NCI-H460 (cell line): Measurements from ENCODE around the gene RRP36. TPM values are rescaled to one million over a fixed set of nuclear protein-coding genes. Genes with fewer than 3 reads are reported as not detected.
"Not testable (repeated sequence)": the region's sequence is repeated elsewhere in the genome, so short reads cannot be mapped to it uniquely, and the experiment has no call there.

Experiments
- DNase-seq: peaks from one replicate; pipeline ENCODE4 v3.0.0-alpha.2; 2016; ENCODE audit warnings: low read depth; ENCODE audit errors: extremely low read depth
- total RNA-seq: library from RNA; depleted of rRNA; stranded (reverse); fragments of >200 nt; shearing (Covaris generic); gene quantifications from 2 replicates; pipeline ENCODE4 v1.2.3, GENCODE V29; 2014

Gene RRP36
- total RNA-seq, 1 experiment from 2014 or later, result 53.3 TPM

DNA sequence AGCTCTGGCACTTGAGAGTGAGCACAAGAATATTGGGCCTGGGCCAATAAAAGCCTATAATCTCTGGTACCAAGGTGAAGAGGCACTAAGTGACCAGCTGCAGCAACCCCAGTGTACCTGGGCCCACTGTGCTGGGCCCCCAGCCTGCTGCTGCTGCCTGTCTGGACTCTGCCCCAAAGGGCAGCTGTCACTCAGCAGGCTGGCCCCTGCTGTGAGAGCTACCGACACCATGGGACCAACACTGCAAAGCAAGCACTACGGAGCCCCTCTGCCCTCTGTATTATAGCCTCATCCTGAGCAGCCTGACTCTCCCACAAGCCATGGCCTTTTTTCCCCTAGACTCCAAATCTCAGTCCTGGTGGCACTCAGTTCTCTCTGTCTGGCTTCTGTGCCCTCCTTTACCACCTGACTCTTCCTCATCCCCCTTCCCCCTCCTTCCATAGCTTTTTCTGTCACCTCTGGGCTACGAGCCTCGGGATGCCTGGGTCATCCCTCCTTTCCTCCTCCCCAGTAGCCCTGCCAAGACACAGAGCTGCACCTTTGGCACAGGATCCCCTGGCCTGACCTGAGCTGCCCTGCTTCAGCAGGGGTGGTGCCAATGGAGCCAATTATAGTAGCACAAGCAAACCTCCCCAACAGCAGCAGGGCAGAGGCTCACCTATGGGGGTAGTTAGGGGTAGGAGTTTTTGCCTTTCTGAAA lies 14.2 kb downstream of the RRP36 start:
- DNase-seq, result no peak

DNA sequence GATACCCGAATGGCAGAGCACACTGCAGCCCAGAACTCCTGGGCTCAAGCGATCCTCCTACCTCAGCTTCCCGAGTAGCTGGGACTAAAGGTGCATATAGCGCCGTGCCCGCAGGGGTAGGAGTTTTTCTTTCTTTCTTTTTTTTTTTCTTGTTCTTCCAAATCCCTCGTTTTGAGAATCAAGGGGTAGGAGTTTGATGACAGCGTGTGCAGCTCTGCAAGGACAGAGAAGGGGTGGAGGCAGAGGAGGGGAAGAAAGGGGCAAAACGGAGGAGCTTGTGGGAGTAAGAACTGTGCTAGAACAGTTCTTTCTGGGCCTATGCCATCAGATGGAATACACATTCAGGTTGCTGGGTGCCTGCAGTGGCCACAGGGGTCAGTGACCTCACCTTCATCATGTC lies 15.3 kb downstream of the RRP36 start:
- DNase-seq, result no peak

DNA sequence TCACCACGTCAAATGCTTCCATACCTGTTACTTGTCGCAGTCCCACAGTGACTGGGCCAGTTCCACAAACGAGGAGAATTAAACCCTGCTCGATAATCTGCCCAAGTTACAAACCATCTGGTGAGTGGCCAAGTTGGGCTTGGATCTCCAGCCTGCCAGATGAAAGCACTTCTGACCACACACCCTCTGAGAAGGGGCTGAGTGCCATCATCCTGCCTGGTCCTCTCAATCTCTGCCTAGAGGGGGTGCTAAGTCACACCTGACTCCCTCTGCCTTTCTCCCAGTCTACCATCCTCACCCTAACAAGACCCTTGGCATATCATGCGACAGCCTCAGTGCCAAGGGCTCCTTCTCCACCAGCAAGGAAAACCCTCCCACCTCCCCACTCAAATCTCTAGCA lies 15.8 kb downstream of the RRP36 start:
- no peak for DNase-seq

DNA sequence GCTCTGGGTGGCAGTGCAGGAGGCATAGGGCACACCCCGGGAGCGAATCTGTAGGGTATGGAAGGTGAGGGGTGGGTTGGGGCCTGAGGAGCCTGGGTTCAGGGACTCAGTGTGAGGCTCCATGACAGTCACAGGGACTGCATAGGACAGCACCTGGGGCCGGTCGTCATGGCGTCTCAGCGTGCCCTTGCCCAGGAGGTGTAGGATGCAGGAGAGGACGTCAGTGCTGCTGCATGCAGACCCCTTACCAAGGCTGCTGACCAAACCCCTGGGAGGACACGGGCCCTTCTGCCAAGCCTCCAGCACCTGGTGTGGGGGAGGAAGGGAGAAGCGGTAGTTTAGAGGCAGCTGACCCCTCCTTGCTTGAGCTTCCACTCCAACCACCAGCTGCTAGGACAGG lies 16.3 kb downstream of the RRP36 start:
- DNase-seq, result no peak

DNA sequence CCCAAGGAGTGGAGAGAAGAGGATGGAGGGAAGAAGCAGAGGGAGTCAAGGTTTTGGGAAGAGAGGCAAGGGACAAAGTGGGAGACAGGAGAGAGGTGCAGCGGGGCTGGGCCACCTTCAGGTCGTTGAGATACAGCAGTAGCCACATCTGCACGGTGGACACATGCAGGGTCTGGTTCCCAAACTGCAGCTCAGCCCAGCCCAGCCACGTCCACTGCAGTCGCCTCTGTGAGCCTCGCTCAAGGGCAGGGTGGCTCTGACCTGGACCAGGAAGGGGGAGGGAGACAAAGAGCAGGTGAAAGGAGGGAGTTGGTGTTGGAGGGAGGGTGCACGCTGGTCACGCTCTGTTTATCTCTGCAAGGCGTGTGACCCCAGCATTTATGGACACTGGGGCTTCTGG lies 17.3 kb downstream of the RRP36 start:
- no peak for DNase-seq

DNA sequence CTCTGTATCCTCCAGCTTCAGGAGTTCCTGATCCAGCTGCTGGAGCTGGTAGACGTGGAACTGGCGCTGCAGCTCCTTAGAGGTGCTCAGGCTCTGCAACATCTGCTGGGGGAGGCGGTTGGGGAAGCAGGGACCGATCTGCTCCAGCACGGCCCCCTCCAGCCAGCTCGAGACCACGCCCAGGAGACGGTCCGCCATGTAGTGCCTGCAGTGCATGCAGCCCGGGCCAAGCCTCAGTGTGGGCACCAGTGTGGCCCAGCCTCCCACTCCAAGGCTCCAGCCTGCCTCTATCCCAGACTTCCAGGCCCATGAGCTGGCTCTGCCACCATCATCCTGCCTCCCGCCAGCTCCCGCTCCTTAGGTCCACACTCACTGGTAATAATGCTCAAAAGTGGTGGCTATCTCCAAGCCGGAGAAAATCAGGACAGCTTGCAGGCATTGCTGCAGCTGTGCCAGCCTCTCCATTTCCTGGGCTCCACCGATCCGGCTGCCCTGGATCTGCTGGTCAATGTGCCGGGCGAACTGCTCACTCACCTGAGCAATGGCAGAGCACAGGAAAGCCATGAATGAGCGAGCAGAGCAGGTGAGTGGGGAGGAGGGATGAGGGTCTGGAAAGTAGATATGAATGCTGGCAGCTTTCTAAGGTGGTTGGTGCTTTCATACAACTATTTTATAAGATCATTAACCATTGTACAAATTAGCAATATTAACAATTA lies 19.3 kb downstream of the RRP36 start:
- DNase-seq, result no peak

DNA sequence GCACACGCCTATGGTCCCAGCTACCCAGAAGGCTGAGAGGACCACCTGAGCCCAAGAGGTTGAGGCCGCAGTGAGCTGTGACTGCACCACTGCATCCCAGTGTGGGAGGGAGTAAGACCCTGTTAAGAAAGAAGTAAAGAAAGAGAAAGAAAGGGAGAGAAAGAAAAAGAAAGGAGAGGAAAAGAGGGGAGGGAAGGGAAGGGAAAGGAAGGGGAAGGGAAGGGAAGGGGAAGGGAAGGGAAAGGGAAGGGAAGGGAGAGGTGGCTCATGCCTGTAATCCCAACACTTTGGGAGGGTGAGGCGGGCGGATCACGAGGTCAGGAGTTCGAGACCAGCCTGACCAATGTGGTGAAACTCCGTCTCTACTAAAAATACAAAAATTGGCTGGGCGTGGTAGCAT lies 20.1 kb downstream of the RRP36 start:
- not testable (repeated sequence) for DNase-seq

DNA sequence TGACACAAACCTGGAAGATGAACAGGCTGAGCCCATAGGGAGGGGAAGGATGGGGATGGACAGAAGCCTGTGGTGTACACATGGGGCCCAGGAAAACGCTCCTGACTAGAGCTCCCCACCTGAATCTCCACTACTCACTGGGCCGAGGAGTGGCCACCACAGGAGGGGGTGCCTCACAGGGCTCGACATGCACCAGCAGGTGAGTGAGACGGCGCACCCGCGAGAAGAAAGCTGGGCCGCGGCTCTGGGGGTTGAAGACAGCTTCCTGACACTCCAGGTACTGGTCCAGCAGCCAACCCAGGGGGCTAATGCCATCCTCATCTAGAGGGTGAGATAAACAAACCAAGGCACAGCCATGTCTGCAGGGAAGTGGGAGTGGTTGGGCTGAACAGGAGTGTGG lies 21.9 kb downstream of the RRP36 start:
- DNase-seq, result no peak

DNA sequence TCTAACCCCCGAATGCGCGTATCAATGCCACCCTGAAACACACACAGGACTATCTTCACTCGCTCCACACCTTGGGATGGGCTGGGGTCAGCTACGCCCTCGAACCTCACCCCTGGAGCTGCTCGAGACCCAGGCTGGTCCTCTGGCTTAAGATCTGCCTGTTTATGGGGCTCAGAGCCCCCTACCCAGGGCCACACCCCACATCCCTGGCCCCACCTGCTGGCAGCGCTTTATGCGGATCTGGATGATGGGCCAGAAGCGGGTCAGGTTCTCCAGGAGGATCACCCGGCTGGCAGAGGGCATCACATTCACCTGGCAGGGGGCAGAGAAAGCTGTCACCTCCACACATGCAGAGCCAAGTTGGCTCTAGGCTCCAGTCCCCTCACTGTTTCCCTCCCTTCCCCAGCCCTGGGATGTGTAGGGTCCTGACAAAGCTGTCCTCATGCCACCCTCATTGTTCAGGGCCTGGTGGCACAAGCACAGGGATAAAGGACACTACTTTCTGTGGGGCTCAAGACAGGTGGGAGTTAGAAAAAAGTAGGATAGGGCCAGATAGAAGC lies 24.0 kb downstream of the RRP36 start:
- DNase-seq, result no peak

DNA sequence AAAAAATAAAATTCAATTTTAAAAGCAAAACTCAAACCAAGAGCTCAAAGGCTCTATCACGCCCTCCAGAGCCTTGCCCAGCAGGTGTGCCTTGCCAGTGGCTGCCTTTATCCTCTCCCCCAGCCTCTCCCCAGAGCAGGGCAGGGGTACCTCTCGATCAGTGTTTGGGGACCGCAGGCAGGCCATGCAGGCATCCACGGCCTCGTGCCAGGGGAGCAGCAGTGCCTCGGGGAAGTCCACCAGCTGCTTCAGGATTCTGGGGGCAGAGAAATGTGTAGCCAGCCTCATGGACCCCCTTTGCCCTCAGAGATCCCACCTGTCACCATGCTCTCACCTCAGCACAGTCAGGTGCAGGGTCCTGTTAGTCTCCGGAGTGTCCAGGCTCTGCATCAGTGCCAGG lies 26.6 kb downstream of the RRP36 start:
- no peak for DNase-seq

DNA sequence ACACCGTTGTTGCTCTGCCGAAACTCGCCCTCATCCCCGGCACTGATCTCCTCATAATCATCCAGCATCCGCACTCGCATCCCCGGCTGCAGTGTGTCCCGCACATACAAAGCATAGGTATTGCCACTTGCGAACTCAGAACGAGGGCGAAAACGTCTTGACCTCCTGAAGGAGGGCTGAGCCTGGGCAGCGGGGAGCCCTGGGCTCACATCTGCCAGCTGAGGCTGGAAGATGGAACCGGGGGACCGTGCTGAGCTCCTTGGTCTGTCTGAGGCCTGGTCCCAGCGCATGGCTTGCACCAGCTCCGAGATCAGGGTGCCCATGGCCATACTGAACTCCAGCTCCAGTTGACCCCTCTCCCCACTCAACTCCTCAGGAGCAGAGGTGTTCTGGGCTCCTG lies 29.6 kb downstream of the RRP36 start:
- no peak for DNase-seq

DNA sequence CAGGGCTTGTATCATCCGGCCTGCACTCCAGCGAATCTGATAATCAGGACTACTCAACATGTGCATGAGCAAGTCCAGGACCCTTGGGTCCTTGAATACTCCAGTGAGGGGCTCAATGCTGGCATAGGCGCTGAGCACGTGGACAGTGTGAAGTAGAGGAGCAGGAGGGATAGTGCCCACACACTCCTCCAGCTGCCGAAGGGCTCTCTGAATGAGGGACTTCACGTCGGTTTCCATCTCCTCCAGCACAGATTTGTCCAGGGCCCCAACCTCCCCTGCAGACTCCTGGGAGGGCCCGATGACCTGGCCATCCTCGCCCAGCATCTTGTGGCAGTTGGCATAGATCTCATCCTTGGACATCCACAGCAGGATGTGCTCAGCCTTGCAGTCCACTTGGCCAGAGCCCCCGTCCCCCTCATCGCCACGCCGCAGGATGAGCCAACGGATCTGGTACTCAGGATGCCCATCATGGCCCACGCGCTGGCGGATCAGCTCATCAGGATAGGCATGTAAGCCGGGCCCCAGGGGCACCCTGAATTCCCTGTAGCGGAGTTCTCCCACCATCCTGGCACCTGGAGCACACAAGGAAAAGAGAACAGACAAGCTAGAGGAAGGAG lies 30.9 kb downstream of the RRP36 start:
- DNase-seq, result no peak

DNA sequence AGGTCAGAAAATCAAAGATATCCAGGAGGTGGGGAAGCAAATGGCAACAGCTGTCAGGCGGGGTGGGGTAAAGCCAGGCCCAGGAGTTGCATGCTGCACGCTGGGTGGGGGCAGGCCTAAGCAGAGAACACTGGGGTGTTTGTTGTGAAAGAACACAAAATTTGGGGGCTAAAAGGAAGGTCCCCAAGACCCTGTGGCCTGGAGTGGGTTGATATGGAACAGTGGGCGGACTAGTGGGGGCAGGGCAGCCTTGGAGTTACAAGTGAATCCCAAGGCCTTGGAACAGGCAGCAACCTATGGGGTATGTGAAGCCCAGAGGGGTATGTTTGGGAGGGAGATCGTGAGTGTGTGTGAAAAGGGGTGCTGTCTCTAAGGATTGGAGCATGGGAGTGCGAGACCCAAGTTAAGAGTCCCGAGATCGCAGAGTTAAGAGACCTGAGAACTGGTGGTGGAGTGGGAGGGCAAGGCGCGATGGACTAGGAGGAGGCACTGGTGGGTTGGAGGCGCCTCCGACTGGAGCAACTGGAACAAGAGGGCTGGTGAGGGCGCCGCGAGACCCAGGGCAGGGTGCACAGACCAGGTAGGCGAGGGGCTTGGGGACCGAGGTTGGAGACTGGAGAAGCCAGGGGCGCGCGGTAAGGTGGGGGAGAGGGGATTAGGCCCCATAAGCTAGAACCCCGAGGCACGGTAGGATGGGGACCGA lies 31.6 kb downstream of the RRP36 start:
- DNase-seq, result no peak

DNA sequence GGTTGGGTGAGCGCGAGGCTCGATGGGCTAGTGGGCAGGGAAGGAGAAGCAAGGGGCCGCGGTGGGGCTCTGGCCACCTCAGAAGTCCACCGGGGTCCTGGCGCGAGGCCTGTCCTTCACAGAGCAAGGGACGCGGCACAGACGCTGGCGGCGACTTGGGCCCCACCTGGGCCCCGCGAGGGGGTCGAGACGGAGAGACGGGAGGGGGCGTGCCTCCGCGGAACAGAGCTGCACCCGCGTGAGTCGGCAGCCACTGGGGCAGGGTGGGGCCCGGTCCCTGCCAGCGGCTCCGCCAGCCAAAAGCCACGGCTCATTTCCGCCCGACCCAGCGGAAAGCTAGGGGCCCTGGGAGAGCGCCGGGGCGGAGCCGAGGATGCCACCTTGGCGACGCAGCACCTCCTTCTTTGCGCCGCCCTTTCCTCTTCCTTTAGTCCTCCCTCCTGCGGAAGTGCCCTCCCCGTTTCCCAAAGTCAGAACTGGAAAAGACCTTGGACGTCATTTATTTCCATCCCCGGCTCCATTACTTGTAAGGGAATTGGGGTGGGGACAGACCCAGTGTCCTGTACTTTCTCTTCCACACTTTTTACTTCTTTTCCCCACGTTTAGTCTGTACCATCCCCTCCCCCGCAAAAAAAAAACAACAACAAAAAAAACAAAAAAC lies 32.3 kb downstream of the RRP36 start, which contains the start of gene CUL7:
Gene CUL7 (minus strand): TSS at position 307 of the 661 bp plus-strand sequence. CDS start 1,063 bp downstream, outside the sequence.
- peak; percentile 90 for DNase-seq

DNA sequence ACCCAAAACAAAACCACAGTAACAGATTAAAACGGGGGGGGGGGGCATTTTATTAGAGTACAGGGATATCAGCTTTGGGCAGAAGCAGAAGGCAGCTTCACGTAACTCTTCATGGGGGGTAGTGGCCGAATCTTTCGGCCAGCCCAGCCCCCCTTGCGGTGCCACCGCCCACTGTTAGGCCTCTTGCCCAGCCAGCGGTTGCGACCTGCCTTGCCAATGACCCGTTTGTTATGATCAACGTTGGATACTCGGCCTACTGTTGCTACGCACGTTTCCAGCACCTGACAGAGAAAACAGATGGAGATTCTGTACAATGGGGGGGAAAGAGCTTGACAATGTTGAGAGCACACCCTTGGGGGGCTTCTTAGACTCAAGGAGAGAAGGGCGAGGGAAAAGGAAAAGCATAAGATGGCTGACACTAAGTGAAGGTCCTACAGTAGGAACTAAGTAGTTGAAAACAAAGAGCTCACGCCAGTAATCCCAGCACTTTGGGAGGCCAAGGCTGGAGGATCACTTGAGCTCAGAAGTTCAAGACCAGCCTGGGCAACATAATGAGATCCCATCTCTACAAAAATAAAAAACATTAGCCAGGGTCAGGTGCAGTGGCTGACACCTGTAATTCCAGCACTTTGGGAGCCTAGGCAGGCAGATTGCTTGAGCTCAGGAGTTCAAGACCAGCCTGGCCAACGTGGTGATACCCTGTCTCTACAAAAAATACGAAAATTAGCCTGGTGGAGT lies 33.0 kb downstream of the RRP36 start:
- no peak for DNase-seq

DNA sequence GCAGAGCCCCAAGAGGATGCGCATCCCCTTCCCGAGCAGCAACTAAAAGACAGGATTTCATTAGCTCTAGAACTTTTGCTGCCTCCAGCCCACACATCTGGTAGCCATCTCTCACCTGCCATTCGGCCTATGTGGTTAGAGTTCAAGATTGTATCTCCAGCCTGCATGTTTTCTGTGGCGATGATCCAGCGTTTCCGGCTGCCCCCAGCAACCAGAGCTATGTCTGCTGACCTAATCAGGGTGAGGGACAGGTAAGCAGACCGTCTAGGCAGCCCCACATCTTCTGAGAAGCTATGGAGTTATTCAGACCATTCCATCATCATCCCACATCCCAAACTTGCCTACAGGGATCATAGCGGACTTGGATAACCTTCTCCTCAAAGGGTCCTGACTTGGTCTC lies 34.5 kb downstream of the RRP36 start:
- DNase-seq, result no peak

DNA sequence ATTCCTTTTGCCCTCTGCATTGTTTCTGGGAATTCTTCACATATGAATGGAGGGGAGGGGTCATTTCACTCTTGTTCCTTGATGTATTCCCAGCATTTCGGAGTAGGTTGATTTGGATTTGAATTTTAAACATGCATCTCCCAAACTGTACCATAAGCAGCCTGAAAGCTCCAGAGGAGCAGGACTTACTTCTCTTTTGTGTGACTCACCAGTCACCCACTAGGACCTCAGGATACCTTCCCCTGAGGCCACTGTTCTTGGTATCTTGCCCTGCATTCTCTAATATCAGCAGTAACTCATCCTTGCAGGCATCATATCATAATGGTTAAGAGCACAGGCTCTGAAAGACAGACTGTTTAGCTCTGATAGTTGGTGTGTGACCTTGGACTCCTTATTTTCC lies 37.1 kb downstream of the RRP36 start:
- no peak for DNase-seq

DNA sequence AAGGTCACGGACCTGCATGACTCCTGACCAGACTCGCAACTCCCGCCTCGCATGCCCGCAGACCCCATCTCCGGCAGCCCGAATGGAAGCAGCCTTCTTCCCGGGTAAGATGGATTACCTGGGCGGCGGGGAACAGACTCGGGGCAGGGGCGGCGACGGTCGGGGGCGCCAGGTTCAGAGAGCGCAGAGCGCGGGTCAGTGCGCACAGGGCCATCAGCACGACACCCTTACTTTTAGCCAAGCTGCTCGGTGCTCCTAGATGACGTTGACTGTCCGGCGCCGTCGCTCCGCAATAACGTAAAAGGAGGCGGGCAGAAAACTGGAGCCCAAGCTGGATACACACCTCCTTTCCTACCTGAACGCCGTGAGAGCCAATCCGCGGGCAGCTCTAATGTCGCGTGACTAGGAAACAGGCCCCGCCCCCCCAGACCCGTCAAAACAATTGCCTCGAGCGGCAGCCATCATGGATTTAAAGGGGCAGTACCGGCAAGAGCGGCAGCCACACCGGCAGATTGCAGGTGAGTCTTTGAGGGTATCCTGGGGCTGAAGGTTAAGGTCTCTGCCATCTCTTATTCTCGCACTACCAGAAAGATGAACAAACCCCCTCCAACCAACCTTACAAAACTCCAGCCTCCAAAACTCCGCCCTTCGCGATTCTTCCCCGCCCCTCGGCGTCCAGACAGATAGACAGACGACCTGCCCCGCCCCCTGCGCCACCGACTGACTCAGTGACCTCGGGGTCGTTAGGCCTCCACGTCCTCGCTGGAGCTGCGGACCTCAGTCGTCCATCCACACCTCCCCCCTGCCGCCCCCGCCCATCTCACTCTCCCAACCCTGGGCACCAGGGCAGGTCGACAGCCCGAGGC lies 38.0 kb downstream of the RRP36 start, which contains the start of the genes KLC4 and MRPL2:
Gene KLC4 (plus strand): TSS at position 464 of the 866 bp plus-strand sequence. CDS start 1,705 bp downstream, outside the sequence.
Gene MRPL2 (minus strand): TSS at position 267 of the 866 bp plus-strand sequence. CDS start 53 bp downstream, at position 214.
- DNase-seq, result peak; percentile 97
